Measurements from ENCODE around the gene COX5B.

- TF ChIP-seq EZH2 (IDR thresholded peaks at IDR 0.05; ENCODE audit: borderline replicate concordance, low read length), result no peak
- TF ChIP-seq CTCF (IDR thresholded peaks at IDR 0.05; ENCODE audit: low read length), result no peak
These were observed 31.6 kb downstream of the COX5B start for GRCh38 chr2:97677480-97677879.
